GM23338 (cell line): ENCODE results near the gene ARPC5. TPM values are rescaled to one million over a fixed set of nuclear protein-coding genes. Genes with fewer than 3 reads are reported as not detected.

ENCODE experiments used
- ATAC-seq: fragments of 200-7000 bp; cut with Tn5 transposase; 3 replicates; pipeline ENCODE4 v1.9.1; 2020
- DNase-seq: peaks from one replicate; pipeline ENCODE4 v3.0.0-alpha.2; 2015; ENCODE audit warnings: low spot score
- H2AFZ ChIP-seq: fragments of 200-600 bp; sonication (generic); 2 replicates; pipeline ENCODE4 v1.8.0; 2016; ENCODE audit warnings: antibody characterized with exemption, mild to moderate bottlenecking, moderate library complexity
- H3F3A ChIP-seq: fragments of 200-600 bp; sonication (generic); replicated peaks from 2 replicates; pipeline ENCODE4 v1.8.0; 2017; ENCODE audit warnings: antibody characterized with exemption, mixed run types, low read depth
- H3K27ac ChIP-seq: fragments of 200-600 bp; sonication (generic); 2 replicates; pipeline ENCODE4 v1.6.1; 2016; ENCODE audit warnings: low read depth
- H3K27me3 ChIP-seq: fragments of 200-600 bp; sonication (generic); 2 replicates; pipeline ENCODE4 v1.8.0; 2016; ENCODE audit warnings: mild to moderate bottlenecking, mixed run types, moderate library complexity; ENCODE audit not compliant: insufficient read depth
- H3K36me3 ChIP-seq: fragments of 200-600 bp; sonication (generic); 2 replicates; pipeline ENCODE4 v1.8.0; 2016; ENCODE audit warnings: mild to moderate bottlenecking; ENCODE audit not compliant: insufficient read depth
- H3K4me1 ChIP-seq: fragments of 200-600 bp; sonication (generic); 2 replicates; pipeline ENCODE4 v1.8.0; 2016; ENCODE audit warnings: mild to moderate bottlenecking, moderate library complexity; ENCODE audit not compliant: insufficient read depth
- H3K4me2 ChIP-seq: fragments of 200-600 bp; sonication (generic); 2 replicates; pipeline ENCODE4 v1.7.1; 2017; ENCODE audit warnings: mixed run types
- H3K4me3 ChIP-seq: fragments of 200-600 bp; sonication (generic); 2 replicates; pipeline ENCODE4 v1.6.1; 2016; ENCODE audit warnings: mixed run types
- H3K79me2 ChIP-seq: fragments of 200-600 bp; sonication (generic); replicated peaks from 2 replicates; pipeline ENCODE4 v1.8.0; 2017; ENCODE audit warnings: mild to moderate bottlenecking; ENCODE audit not compliant: insufficient read depth
- H3K9me2 ChIP-seq: fragments of 200-600 bp; sonication (generic); 2 replicates; pipeline ENCODE4 v1.8.0; 2017; ENCODE audit not compliant: insufficient read depth
- H4K20me1 ChIP-seq: fragments of 200-600 bp; sonication (generic); replicated peaks from 2 replicates; pipeline ENCODE4 v1.8.0; 2017; ENCODE audit warnings: mild to moderate bottlenecking; ENCODE audit not compliant: insufficient read depth
- H3K27ac Mint-ChIP-seq: 2 replicates; pipeline ENCODE4 v1.8.0; 2020; ENCODE audit warnings: inconsistent platforms, mild to moderate bottlenecking, moderate library complexity, mixed read lengths
- H3K27me3 Mint-ChIP-seq: 3 replicates; pipeline ENCODE4 v1.8.0; 2022; ENCODE audit warnings: low read depth, mild to moderate bottlenecking, moderate library complexity, mixed read lengths, inconsistent platforms; ENCODE audit not compliant: insufficient read depth, poor library complexity
- H3K36me3 Mint-ChIP-seq: 3 replicates; pipeline ENCODE4 v1.8.0; 2021; ENCODE audit warnings: low read depth, mild to moderate bottlenecking, inconsistent platforms, moderate library complexity, mixed read lengths
- H3K4me1 Mint-ChIP-seq: 3 replicates; pipeline ENCODE4 v1.8.0; 2020; ENCODE audit warnings: mild to moderate bottlenecking, inconsistent platforms, mixed read lengths
- H3K4me3 Mint-ChIP-seq: 3 replicates; pipeline ENCODE4 v1.8.0; 2021; ENCODE audit warnings: moderate library complexity, mild to moderate bottlenecking, inconsistent platforms, mixed read lengths
- H3K9me3 Mint-ChIP-seq: 3 replicates; pipeline ENCODE4 v1.8.0; 2020; ENCODE audit warnings: moderate library complexity, mild to moderate bottlenecking, inconsistent platforms, mixed read lengths
- CREB1 ChIP-seq: fragments of 250-450 bp; sonication (Bioruptor Pico); IDR thresholded peaks from 2 replicates; pipeline ENCODE4 v1.5.0; 2020; ENCODE audit warnings: low read depth, mild to moderate bottlenecking, moderate library complexity
- CTCF ChIP-seq, 2 experiments: fragments of 200-600 bp in 1 of 2; sonication (generic) in 1 of 2; conservative IDR thresholded peaks; 2 replicates each; pipeline versions ENCODE4 v1.5.1 to v1.6.1; 2016 to 2017; ENCODE audit warnings: antibody characterized with exemption in 2 of 2, low read depth in 2 of 2, mild to moderate bottlenecking in 2 of 2, moderate library complexity in 1 of 2
- EZH2 ChIP-seq: fragments of 200-600 bp; sonication (generic); IDR thresholded peaks from one replicate; pipeline ENCODE4 v1.8.0; 2017; ENCODE audit warnings: antibody characterized with exemption, mild to moderate bottlenecking, low read depth; ENCODE audit not compliant: unreplicated experiment
- EZH2phosphoT487 ChIP-seq: fragments of 200-600 bp; sonication (generic); IDR thresholded peaks from one replicate; pipeline ENCODE4 v1.8.1; 2018; ENCODE audit warnings: antibody characterized with exemption; ENCODE audit not compliant: unreplicated experiment
- JUNB ChIP-seq: IDR thresholded peaks from one replicate; pipeline ENCODE4 v1.6.1; 2016; ENCODE audit warnings: antibody characterized with exemption; ENCODE audit not compliant: unreplicated experiment
- NANOG ChIP-seq: IDR thresholded peaks from 2 replicates; pipeline ENCODE4 v1.6.1; 2016; ENCODE audit warnings: antibody characterized with exemption, borderline replicate concordance
- POLR2AphosphoS5 ChIP-seq: IDR thresholded peaks from 2 replicates; pipeline ENCODE4 v1.6.1; 2016; ENCODE audit warnings: antibody characterized with exemption, low read depth
- STAT1 ChIP-seq: IDR thresholded peaks from one replicate; pipeline ENCODE4 v1.6.1; 2016; ENCODE audit warnings: antibody characterized with exemption; ENCODE audit not compliant: unreplicated experiment
- ZNF114 ChIP-seq: fragments of 250-450 bp; sonication (Bioruptor Pico); IDR thresholded peaks from 2 replicates; pipeline ENCODE4 v1.5.0; 2020; ENCODE audit warnings: mild to moderate bottlenecking, moderate library complexity
- ZNF462 ChIP-seq: fragments of 250-450 bp; sonication (Bioruptor Pico); IDR thresholded peaks from 2 replicates; pipeline ENCODE4 v1.5.0; 2020; ENCODE audit warnings: mild to moderate bottlenecking, moderate library complexity
- polyA plus RNA-seq: library from polyadenylated mRNA; unstranded; fragments of >200 nt; fragmentation: Nextera tagmentation; extraction: Ambion mirVana; gene quantifications from 2 replicates; pipeline ENCODE4 v1.2.1, GENCODE V29; 2016
- total RNA-seq: library from RNA; depleted of rRNA; stranded (reverse); fragments of >200 nt; shearing (Covaris generic); gene quantifications from 2 replicates; pipeline ENCODE4 v1.2.3, GENCODE V29; 2014
- TF ChIP-seq, protein P1 (sequence below): IDR thresholded peaks from 2 replicates; pipeline ENCODE4 v1.6.1; 2016; ENCODE audit warnings: antibody characterized with exemption

Gene ARPC5
- total and polyA plus RNA-seq, 2 experiments from 2014 or later = 75.4 to 98.9 TPM

DNA sequence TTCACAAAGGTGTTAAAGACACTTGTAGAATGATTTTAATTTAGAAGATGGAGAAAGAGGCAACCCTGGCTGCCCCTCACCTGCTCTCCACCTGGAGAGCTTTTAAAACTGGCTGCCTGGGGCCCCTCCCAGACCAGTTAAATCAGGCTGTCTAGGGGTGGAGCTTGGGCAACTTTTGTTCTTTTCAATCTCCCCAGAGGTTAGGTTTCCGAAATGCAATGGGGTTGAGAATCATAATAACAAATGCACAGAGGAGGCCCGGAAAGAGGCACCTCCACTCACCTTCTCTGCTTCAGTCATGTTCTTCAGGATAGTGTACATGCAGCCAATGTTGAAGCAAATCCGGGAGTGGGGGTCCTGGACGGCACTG, 45.7 kb downstream of the ARPC5 start (continued):
- TF ChIP-seq ZNF462 (no peak), STAT1 (no peak), POLR2AphosphoS5 (no peak), EZH2 (no peak), JUNB (no peak)

GRCh38 chr1:183589384-183589783, 46.2 kb downstream of the ARPC5 start:
- Histone ChIP-seq H3K4me2 (no peak overlapping the region), H3K9me2 (no peaks in the 10 kb centered on the region), H2AFZ (no peak overlapping the region; the same call in 1 of the 2 replicates), H4K20me1 (no peaks in the 10 kb centered on the region), H3K4me3 (no peak overlapping the region), H3K27ac (no peak overlapping the region), H3K79me2 (no peaks in the 10 kb centered on the region), H3K4me1 (peaks cover 23% of the 10 kb centered on the region), H3K27me3 (no peaks in the 10 kb centered on the region), H3K36me3 (no peaks in the 10 kb centered on the region), H3F3A (no peaks in the 10 kb centered on the region)
- Mint-ChIP-seq H3K27me3 (peaks cover 3% of the 10 kb centered on the region), H3K27ac (no peak overlapping the region), H3K9me3 (no peaks in the 10 kb centered on the region; the same call in 2 of the 3 replicates), H3K4me3 (no peak overlapping the region), H3K4me1 (peaks cover 26% of the 10 kb centered on the region), H3K36me3 (no peaks in the 10 kb centered on the region)
- no peak for DNase-seq
- no peak for ATAC-seq
- TF ChIP-seq STAT1 (no peak), EZH2phosphoT487 (no peak), CTCF (conservative IDR thresholded peaks at IDR 0.05; ENCODE audit: low read depth in 2 of 2) (no peak), NANOG (no peak), POLR2AphosphoS5 (no peak), JUNB (no peak), ZNF114 (no peak), CREB1 (CRISPR knock-in tag) (no peak)
- TF ChIP-seq, protein P1, sequence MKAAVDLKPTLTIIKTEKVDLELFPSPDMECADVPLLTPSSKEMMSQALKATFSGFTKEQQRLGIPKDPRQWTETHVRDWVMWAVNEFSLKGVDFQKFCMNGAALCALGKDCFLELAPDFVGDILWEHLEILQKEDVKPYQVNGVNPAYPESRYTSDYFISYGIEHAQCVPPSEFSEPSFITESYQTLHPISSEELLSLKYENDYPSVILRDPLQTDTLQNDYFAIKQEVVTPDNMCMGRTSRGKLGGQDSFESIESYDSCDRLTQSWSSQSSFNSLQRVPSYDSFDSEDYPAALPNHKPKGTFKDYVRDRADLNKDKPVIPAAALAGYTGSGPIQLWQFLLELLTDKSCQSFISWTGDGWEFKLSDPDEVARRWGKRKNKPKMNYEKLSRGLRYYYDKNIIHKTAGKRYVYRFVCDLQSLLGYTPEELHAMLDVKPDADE = no peak
